ENCODE data around the gene SKIDA1. TPM values are rescaled to one million over a fixed set of nuclear protein-coding genes. Genes with fewer than 3 reads are reported as not detected.

SKIDA1 gene
- total and polyA plus RNA-seq, 4 donors, result 0.15 to 1.4 (median 0.99) TPM

DNA sequence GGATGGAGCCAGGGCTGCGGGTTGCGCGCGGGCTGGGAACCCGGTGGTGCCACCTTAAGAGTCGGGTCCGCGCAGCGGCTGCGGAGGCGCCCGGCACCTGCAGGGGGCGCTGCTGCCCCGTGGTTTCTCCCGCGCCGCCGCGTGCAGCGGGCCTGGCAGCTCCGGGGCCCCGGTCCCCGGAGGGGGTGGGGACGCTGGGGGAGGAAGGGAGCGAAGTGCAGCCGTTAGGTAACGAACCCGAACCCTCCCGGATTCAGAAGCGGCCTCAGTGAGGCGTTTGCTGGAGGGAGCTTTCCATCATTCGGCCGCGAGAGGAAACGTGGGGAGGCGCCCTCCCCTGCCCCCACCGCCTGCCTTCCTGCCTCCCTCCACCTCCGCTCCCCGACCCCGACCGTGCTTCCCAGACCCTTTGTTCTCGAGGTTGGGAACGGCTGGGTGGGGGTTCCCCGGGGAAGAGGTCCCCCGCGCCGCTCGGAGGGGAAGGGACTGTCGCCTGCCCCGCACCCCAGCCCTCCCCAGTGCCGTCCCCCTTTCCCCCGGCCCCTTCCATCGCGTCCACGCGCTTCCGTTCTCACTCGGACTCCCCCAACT is 29.6 kb downstream of the SKIDA1 start:
- Histone ChIP-seq H3K27me3 (ENCODE audit: control insufficient read depth in 1 of 2, insufficient read depth in 2 of 2, low read length in 1 of 2) (no peaks in the 10 kb centered on the region), H3K36me3 (ENCODE audit: control insufficient read depth in 1 of 2, insufficient read depth in 2 of 2, low read length in 1 of 2) (no peaks in the 10 kb centered on the region), H3K9me3 (ENCODE audit: control insufficient read depth, low read length) (no peaks in the 10 kb centered on the region), H3K4me3 (ENCODE audit: low read length in 2 of 2) (peak overlapping the region; percentile 72 to 90), H3K27ac (ENCODE audit: low read depth in 1 of 2, low read length in 2 of 2) (no peak overlapping the region), H3K4me1 (ENCODE audit: control insufficient read depth in 1 of 2, insufficient read depth in 2 of 2, low read length in 2 of 2) (no peaks in the 10 kb centered on the region)
- ATAC-seq (ENCODE audit: low FRiP score) (peak; percentile 94), DNase-seq (peak; percentile 86 to 96)
- WGBS, 2 donors, result 0 to 1% methylated on average over 38 to 58 of the region's 58 CpGs
- intact Hi-C loops (cut with DNase I), result loop anchor here (2.0 to 10.0 kb wide), 12 partner anchors 21 to 939 kb away; partner anchors contain the start of genes DNAJC1 (in 2 of the 2) and BMI1 (in 1 of the 2)

DNA sequence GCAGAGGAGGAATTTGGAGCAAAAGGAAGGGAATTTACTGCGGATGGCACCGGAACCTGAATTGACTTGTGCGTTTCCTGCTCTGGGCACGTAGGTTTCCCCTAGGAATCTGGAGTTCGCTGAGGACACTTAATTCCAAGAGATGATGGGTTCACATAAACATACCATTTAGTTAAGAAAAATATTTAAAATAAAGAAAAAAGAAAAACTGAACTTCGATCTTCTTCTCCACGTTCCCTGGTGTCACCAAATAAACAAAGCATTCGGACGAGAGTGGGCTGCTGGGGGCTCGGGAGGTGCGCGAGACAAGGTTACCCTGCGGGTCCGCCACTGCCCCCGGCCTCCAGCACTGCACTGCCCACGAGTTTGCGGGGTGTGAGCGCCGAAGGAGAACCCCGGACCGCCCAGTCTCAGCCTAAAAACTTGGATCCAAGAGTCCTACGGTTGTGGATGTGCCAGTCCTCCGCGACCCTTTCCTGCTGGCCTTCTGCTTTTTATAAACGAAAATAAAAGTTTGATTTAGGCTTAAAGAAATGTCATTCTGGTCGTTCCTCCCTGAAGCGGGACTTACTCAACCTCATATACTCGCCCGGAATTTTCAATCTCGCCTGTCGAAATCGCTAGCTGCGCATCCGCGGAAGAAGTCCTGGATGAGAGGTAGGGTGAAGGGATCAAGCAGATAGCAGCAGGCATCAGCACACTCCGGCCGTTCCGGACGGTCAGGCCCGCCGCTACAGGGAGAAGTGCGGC is 30.3 kb downstream of the SKIDA1 start:
- Histone ChIP-seq H3K4me3 (ENCODE audit: low read length in 2 of 2) (peak overlapping the region; percentile 31 to 72), H3K27me3 (ENCODE audit: control insufficient read depth in 1 of 2, insufficient read depth in 2 of 2, low read length in 1 of 2) (no peaks in the 10 kb centered on the region), H3K9me3 (ENCODE audit: control insufficient read depth, low read length) (no peaks in the 10 kb centered on the region), H3K27ac (ENCODE audit: low read depth in 1 of 2, low read length in 2 of 2) (no peak overlapping the region), H3K4me1 (ENCODE audit: control insufficient read depth in 1 of 2, insufficient read depth in 2 of 2, low read length in 2 of 2) (no peaks in the 10 kb centered on the region), H3K36me3 (ENCODE audit: control insufficient read depth in 1 of 2, insufficient read depth in 2 of 2, low read length in 1 of 2) (no peaks in the 10 kb centered on the region)
- peak in 1 of 2 donors; percentile 75 for DNase-seq
- peak; percentile 1 for ATAC-seq (ENCODE audit: low FRiP score)
- 0 to 1% methylated on average over 42 of the region's 42 CpGs for WGBS, 2 donors
- intact Hi-C loops (cut with DNase I), result loop anchor here (2.0 to 10.0 kb wide), 11 partner anchors 42 to 940 kb away; partner anchors contain the start of genes DNAJC1 (in 2 of the 2) and BMI1 (in 1 of the 2)

DNA sequence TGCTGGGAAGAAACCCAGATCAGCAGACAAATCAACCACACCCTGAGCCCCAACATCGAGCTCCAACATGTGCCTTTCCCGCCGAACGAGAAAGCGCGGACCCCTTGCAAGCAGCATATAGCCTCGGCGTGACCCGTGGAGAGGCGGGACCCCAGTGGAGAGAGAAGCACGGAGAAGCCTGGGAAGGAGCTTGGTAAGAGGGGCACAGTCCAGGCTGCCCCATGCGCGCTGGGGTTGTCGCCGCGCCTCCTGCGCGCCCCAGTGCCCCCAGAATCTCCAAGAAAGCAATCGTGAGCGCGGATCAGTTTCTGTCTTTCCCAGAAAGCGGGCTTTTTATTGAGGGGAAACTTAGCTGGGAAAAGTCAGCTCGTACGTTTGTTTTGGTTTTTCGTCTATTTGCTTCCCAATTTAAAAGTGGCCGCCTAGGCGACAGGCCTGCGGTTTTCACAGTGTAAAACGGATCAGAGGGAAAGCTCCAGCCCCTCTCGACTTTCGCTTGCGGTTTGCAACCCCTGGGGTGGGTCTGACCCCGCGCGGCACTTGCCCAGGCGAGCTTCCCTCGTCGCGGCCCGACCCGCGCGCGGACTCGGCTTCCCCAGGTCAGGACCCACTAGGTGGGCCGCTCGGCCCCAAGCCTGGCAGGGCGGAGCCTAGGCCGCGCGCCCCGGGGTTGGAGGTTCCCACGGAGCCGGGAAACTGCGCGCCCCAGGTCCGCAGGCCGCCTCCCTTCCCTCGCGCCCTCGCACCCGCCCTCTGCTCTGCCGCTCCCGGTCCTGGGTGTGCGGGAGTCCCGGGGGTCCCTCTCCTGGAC is 31.1 kb downstream of the SKIDA1 start:
- Histone ChIP-seq H3K27me3 (ENCODE audit: control insufficient read depth in 1 of 2, insufficient read depth in 2 of 2, low read length in 1 of 2) (no peaks in the 10 kb centered on the region), H3K27ac (ENCODE audit: low read depth in 1 of 2, low read length in 2 of 2) (no peak overlapping the region), H3K4me3 (ENCODE audit: low read length in 2 of 2) (peak overlapping the region; percentile 31 to 72), H3K36me3 (ENCODE audit: control insufficient read depth in 1 of 2, insufficient read depth in 2 of 2, low read length in 1 of 2) (no peaks in the 10 kb centered on the region), H3K4me1 (ENCODE audit: control insufficient read depth in 1 of 2, insufficient read depth in 2 of 2, low read length in 2 of 2) (no peaks in the 10 kb centered on the region), H3K9me3 (ENCODE audit: control insufficient read depth, low read length) (no peaks in the 10 kb centered on the region)
- intact Hi-C loops (cut with DNase I), result loop anchor here (2.0 to 10.0 kb wide), 11 partner anchors 43 to 940 kb away; partner anchors contain the start of genes DNAJC1 (in 2 of the 2) and BMI1 (in 1 of the 2)
- ATAC-seq (ENCODE audit: low FRiP score) (peak; percentile 66), DNase-seq (peak in 1 of 2 donors; percentile 84)
- WGBS, 2 donors, result 6 to 8% methylated on average over 66 of the region's 66 CpGs

DNA sequence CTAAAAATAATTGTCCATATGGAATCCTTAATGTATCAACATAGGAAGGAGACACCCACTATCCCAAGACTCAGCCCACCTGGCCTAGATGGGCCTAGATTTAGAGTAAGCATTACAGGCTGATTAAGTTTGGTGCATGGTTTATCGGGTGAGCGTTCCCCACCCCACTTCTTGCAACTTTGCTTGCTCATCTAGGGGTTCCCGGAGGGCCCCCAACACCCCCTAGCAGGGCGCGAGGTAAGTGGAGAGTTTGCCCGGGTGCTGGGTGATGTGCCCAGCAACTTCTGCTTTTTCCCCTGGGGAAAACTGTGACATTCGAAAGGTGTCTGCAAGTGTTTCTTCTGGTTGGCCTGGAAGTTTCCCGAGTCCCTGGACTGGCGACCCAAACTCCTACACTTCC is 31.7 kb downstream of the SKIDA1 start:
- Histone ChIP-seq H3K4me3 (ENCODE audit: low read length in 2 of 2) (no peak overlapping the region), H3K27ac (ENCODE audit: low read depth in 1 of 2, low read length in 2 of 2) (no peak overlapping the region), H3K36me3 (ENCODE audit: control insufficient read depth in 1 of 2, insufficient read depth in 2 of 2, low read length in 1 of 2) (no peaks in the 10 kb centered on the region), H3K4me1 (ENCODE audit: control insufficient read depth in 1 of 2, insufficient read depth in 2 of 2, low read length in 2 of 2) (no peaks in the 10 kb centered on the region), H3K9me3 (ENCODE audit: control insufficient read depth, low read length) (no peaks in the 10 kb centered on the region), H3K27me3 (ENCODE audit: control insufficient read depth in 1 of 2, insufficient read depth in 2 of 2, low read length in 1 of 2) (no peaks in the 10 kb centered on the region)
- 57 to 64% methylated on average over 9 of the region's 9 CpGs for WGBS, 2 donors
- DNase-seq (peak in 1 of 2 donors; percentile 47), ATAC-seq (ENCODE audit: low FRiP score) (no peak)
- intact Hi-C loops (cut with DNase I), result loop anchor here (2.0 to 10.0 kb wide), 8 partner anchors 219 to 941 kb away; partner anchors contain the start of genes DNAJC1 (in 2 of the 2) and BMI1 (in 1 of the 2)

DNA sequence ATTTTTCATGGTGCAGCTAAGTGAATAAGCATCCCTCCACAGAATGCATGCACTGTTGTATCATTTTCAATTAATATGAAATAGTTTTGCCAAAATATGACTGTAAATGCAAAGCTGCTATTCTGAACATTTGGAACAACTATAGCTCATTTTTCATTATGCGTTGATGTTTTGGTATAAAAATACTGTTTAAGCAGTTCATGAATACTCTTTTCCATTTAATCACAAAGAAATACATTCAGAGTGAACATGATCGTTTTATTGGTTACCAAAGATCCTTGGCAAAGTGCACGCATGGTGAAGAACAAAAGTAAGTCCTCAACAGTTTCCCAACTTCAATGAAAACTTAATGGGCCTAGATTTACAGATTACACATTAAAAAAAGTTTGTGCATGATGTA is 33.1 kb downstream of the SKIDA1 start:
- DNase-seq, result no peak
- intact Hi-C loops (cut with DNase I), result loop anchor here (10.0 kb wide), 7 partner anchors 218 to 942 kb away; partner anchors contain the start of genes DNAJC1 (in 2 of the 2) and BMI1 (in 1 of the 2)
- no peak for ATAC-seq (ENCODE audit: low FRiP score)
- 61 to 72% methylated on average over 3 of the region's 3 CpGs for WGBS, 2 donors
- Histone ChIP-seq H3K36me3 (ENCODE audit: control insufficient read depth in 1 of 2, insufficient read depth in 2 of 2, low read length in 1 of 2) (no peaks in the 10 kb centered on the region), H3K27ac (ENCODE audit: low read depth in 1 of 2, low read length in 2 of 2) (no peak overlapping the region), H3K4me3 (ENCODE audit: low read length in 2 of 2) (no peak overlapping the region), H3K27me3 (ENCODE audit: control insufficient read depth in 1 of 2, insufficient read depth in 2 of 2, low read length in 1 of 2) (no peaks in the 10 kb centered on the region), H3K9me3 (ENCODE audit: control insufficient read depth, low read length) (no peaks in the 10 kb centered on the region), H3K4me1 (ENCODE audit: control insufficient read depth in 1 of 2, insufficient read depth in 2 of 2, low read length in 2 of 2) (no peaks in the 10 kb centered on the region)

DNA sequence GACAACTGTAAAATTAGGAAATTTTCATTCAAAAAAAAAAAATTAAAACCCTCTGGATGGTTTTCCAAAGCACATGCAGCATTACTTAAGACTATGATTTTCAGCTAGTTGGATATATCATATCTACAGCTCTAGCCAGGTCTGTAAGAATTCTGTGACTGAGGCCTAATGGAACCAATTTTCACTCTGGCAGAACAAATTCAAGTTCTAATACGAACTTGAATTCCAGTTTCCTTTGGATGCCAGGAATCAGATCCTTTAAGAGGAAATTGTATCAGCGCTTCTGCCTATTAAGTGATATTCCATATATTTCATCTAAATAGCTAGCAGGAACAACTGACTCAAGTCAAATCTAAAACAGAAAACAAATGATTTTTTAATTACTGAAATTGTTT is 34.8 kb downstream of the SKIDA1 start:
- Histone ChIP-seq H3K27me3 (ENCODE audit: control insufficient read depth in 1 of 2, insufficient read depth in 2 of 2, low read length in 1 of 2) (no peaks in the 10 kb centered on the region), H3K4me1 (ENCODE audit: control insufficient read depth in 1 of 2, insufficient read depth in 2 of 2, low read length in 2 of 2) (no peaks in the 10 kb centered on the region), H3K27ac (ENCODE audit: low read depth in 1 of 2, low read length in 2 of 2) (no peak overlapping the region), H3K9me3 (ENCODE audit: control insufficient read depth, low read length) (no peaks in the 10 kb centered on the region), H3K36me3 (ENCODE audit: control insufficient read depth in 1 of 2, insufficient read depth in 2 of 2, low read length in 1 of 2) (no peaks in the 10 kb centered on the region), H3K4me3 (ENCODE audit: low read length in 2 of 2) (no peak overlapping the region)
- intact Hi-C loops (cut with DNase I), result loop anchor here (10.0 kb wide), 7 partner anchors 216 to 944 kb away; partner anchors contain the start of genes DNAJC1 (in 2 of the 2) and BMI1 (in 1 of the 2)
- ATAC-seq (ENCODE audit: low FRiP score) (no peak), DNase-seq (no peak)
- WGBS, 2 donors, result 96 to 97% methylated on average over 2 of the region's 2 CpGs

DNA sequence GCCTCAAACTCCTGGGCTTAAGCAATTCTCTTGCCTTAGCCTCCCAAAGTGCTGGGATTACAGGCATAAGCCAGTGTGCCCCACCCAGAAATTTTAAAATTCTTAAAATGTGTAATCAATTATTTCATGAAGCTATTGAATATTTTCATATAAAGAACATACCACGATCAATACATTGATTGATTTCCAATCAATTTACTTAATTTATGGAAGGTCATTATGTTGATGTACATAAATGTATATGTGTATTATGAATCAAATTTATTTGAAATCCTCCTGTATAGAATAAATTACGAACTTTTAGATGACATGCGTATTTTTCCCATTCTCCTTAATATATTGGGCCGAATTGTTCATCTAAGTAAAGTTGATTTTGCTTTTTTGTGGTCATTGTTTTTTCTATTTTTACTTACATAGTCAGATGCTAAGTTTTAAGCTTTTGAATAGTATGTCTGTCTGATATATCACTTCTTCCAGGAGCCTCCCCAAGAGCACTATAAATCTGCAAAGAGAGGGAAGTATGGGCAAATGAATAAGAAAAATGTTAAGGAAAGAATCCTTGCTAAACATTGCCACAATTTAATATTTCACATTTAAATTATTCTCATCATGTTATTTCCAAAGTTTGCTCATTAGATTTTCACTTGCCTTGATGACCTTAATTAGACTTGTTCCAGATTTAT is 35.3 kb downstream of the SKIDA1 start:
- WGBS, 2 donors, result 94 to 96% methylated on average over 4 of the region's 4 CpGs
- no peaks in the 10 kb centered on the region for H3K36me3 ChIP-seq (ENCODE audit: control insufficient read depth in 1 of 2, insufficient read depth in 2 of 2, low read length in 1 of 2)
- DNase-seq (no peak), ATAC-seq (ENCODE audit: low FRiP score) (no peak)
- no peaks in the 10 kb centered on the region for H3K4me1 ChIP-seq (ENCODE audit: control insufficient read depth in 1 of 2, insufficient read depth in 2 of 2, low read length in 2 of 2)
- no peaks in the 10 kb centered on the region for H3K27me3 ChIP-seq (ENCODE audit: control insufficient read depth in 1 of 2, insufficient read depth in 2 of 2, low read length in 1 of 2)
- intact Hi-C loops (cut with DNase I), result loop anchor here (10.0 kb wide), 7 partner anchors 215 to 945 kb away; partner anchors contain the start of genes DNAJC1 (in 2 of the 2) and BMI1 (in 1 of the 2)
- no peaks in the 10 kb centered on the region for H3K9me3 ChIP-seq (ENCODE audit: control insufficient read depth, low read length)
- H3K27ac ChIP-seq (ENCODE audit: low read depth in 1 of 2, low read length in 2 of 2), result no peak overlapping the region
- no peak overlapping the region for H3K4me3 ChIP-seq (ENCODE audit: low read length in 2 of 2)

All from aorta (tissue), 5 donors.